Kidney (tissue), 14 donors: Measurements from ENCODE around the gene OSBPL2. TPM values are rescaled to one million over a fixed set of nuclear protein-coding genes. Genes with fewer than 3 reads are reported as not detected.

ENCODE experiments used
- DNase-seq, 5 donors: peaks; one replicate each; pipeline ENCODE4 v3.0.0-alpha.2; 2013 to 2020
- FAIRE-seq: peaks from 2 replicates; lab custom pipeline; 2012; peaks lifted over from hg19 to GRCh38; lab: Jason Lieb, UNC
- H3K27ac ChIP-seq, 2 donors: one replicate each; pipeline ENCODE4 v1.7.0; 2013; ENCODE audit warnings: low read depth in 2 of 2, low read length in 2 of 2, inconsistent platforms in 1 of 2
- H3K27me3 ChIP-seq: one replicate; pipeline ENCODE4 v1.7.1; 2013; ENCODE audit warnings: low read length, inconsistent platforms; ENCODE audit not compliant: control insufficient read depth, insufficient read depth
- H3K36me3 ChIP-seq, 3 donors: one replicate each; pipeline versions ENCODE4 v1.7.0 to v1.7.1; 2013; ENCODE audit warnings: low read length in 3 of 3, control low read depth in 1 of 3, inconsistent platforms in 1 of 3; ENCODE audit not compliant: insufficient read depth in 3 of 3, control insufficient read depth in 2 of 3
- H3K4me1 ChIP-seq, 3 donors: one replicate each; pipeline versions ENCODE4 v1.7.0 to v1.7.1; 2013; ENCODE audit warnings: low read length in 3 of 3, inconsistent platforms in 1 of 3, low read depth in 1 of 3; ENCODE audit not compliant: control insufficient read depth in 2 of 3, insufficient read depth in 2 of 3
- H3K4me3 ChIP-seq, 3 donors: one replicate each; pipeline versions ENCODE4 v1.7.0 to v1.8.1; 2013; ENCODE audit warnings: low read length in 3 of 3, control low read depth in 1 of 3, inconsistent platforms in 1 of 3
- H3K9ac ChIP-seq, 3 donors: one replicate each; pipeline versions ENCODE4 v1.7.0 to v1.7.1; 2013; ENCODE audit warnings: low read length in 3 of 3, control low read depth in 1 of 3, inconsistent platforms in 1 of 3
- H3K9me3 ChIP-seq, 3 donors: one replicate each; pipeline versions ENCODE4 v1.7.0 to v1.7.1; 2013; ENCODE audit warnings: low read length in 3 of 3, control low read depth in 1 of 3, inconsistent platforms in 1 of 3; ENCODE audit not compliant: control insufficient read depth in 2 of 3, insufficient read depth in 1 of 3
- CTCF ChIP-seq: IDR thresholded peaks from 3 replicates; pipeline ENCODE4 v1.5.1; 2012; ENCODE audit warnings: mild to moderate bottlenecking, moderate library complexity, borderline replicate concordance; ENCODE audit not compliant: insufficient read depth; ENCODE audit errors: extremely low read depth
- intact Hi-C: fragments of 100-400 bp; cut with DNase I; formaldehyde crosslinking; loops from one replicate; pipeline ENCODE4 v1.11.1; 2022
- polyA plus RNA-seq: library from polyadenylated mRNA; stranded (reverse); fragments of 350-450 nt; fragmentation: Illumina TruSeq; extraction: RNeasy Lipid Tissue Mini Kit (QIAGEN cat#74804); gene quantifications from one replicate; pipeline ENCODE4 v1.2.3, GENCODE V29; 2014; ENCODE audit warnings: low read depth, low replicate concordance; ENCODE audit not compliant: insufficient read depth
- total RNA-seq: library from RNA; stranded (reverse); fragmentation: NEBNext Ultra II Directional; extraction: Animal tissue kit (Norgen Biotek cat#: 25700); gene quantifications from one replicate; pipeline ENCODE4 v1.2.1, GENCODE V29; 2021
- donor health status: control.
- donor health status: control.
- donor health status: control.
- donor health status: control.
- donor health status: control.
- donor health status: DM: yes; HTN: yes; CAD: no.
- donor health status: Normal renal cell carcinoma (clear cell type).

Gene OSBPL2
- total and polyA plus RNA-seq, 2 donors from 2014 or later: 20.4 to 57.1 TPM

GRCh38 chr20:62263396-62263795, 25.1 kb downstream of the OSBPL2 start:
- peaks cover 3 to 30% (median 12%) of the 10 kb centered on the region in 3 donors for H3K36me3 ChIP-seq
- no peak for TF ChIP-seq CTCF
- no peak overlapping the region for H3K27ac ChIP-seq

DNA sequence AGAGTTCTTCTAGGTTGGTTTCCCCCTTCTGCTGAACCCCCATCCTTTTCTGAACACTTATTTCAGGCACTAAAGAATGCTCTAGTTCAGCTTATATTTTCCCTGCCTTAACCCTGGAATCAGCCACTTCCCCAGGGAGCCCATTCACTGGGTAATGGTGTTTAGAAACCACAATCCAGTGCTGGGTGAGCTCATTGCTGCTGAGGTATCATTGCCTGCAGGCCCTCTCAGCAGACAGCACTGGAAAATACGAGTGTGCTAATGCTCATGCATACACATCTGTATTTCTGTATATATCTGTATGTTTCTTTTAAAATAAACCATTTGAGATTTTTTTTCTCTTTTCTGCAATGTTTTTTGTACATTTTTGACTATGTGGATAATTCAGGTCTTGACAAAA, 27.0 kb downstream of the OSBPL2 start:
- DNase-seq: no peak
- FAIRE-seq: no peak
- H3K9ac ChIP-seq: no peak overlapping the region
- intact Hi-C loops: no loop called here
- H3K27me3 ChIP-seq: no peaks in the 10 kb centered on the region
- no peak overlapping the region for H3K4me3 ChIP-seq
- no peak for TF ChIP-seq CTCF
- no peak overlapping the region for H3K27ac ChIP-seq
- H3K4me1 ChIP-seq: no peaks in the 10 kb centered on the region
- H3K9me3 ChIP-seq: no peaks in the 10 kb centered on the region
- peaks cover 3 to 24% (median 12%) of the 10 kb centered on the region in 3 donors for H3K36me3 ChIP-seq

More at GRCh38 chr20:62263396-62263795, 25.1 kb downstream of the OSBPL2 start:
- H3K9me3 ChIP-seq: no peaks in the 10 kb centered on the region
- no peaks in the 10 kb centered on the region for H3K4me1 ChIP-seq
- H3K9ac ChIP-seq: no peak overlapping the region
- H3K4me3 ChIP-seq: no peak overlapping the region
- no peaks in the 10 kb centered on the region for H3K27me3 ChIP-seq
- DNase-seq: no peak
- FAIRE-seq: no peak
- intact Hi-C loops: no loop called here

DNA sequence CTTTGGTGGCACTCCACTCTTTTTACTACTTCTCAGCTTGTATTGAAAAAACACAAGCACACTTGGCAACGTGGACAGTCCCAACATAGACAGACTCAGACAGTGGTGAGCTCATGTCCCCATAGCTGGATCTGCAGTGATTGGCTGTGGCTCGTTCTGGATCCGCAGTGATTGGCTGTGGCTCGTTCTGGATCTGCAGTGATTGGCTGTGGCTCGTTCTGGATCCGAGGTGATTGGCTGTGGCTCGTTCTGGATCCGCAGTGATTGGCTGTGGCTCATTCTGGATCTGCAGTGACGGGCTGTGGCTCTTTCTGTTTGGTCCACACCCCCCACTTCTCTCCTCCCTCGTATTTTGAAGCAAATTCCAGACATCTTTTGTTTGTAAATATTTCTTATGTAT, 28.0 kb downstream of the OSBPL2 start:
- FAIRE-seq (no peak), DNase-seq (no peak)
- no peaks in the 10 kb centered on the region for H3K9me3 ChIP-seq
- intact Hi-C loops: no loop called here
- no peak overlapping the region for H3K4me3 ChIP-seq
- H3K27ac ChIP-seq: no peak overlapping the region
- no peaks in the 10 kb centered on the region for H3K27me3 ChIP-seq
- no peak for TF ChIP-seq CTCF
- peaks cover 3 to 19% (median 12%) of the 10 kb centered on the region in 3 donors for H3K36me3 ChIP-seq
- no peaks in the 10 kb centered on the region for H3K4me1 ChIP-seq
- H3K9ac ChIP-seq: no peak overlapping the region

- H3K9ac ChIP-seq: no peak overlapping the region
- DNase-seq (no peak), FAIRE-seq (no peak)
- H3K27ac ChIP-seq: no peak overlapping the region
- H3K9me3 ChIP-seq: no peaks in the 10 kb centered on the region
- intact Hi-C loops: no loop called here
- H3K4me1 ChIP-seq: no peaks in the 10 kb centered on the region
- TF ChIP-seq CTCF: no peak
- peaks cover 3 to 19% (median 12%) of the 10 kb centered on the region in 3 donors for H3K36me3 ChIP-seq
- no peaks in the 10 kb centered on the region for H3K27me3 ChIP-seq
- no peak overlapping the region for H3K4me3 ChIP-seq
Observed at GRCh38 chr20:62266851-62267250, 28.5 kb downstream of the OSBPL2 start.
